Measurements from ENCODE around the gene OSTN. TPM values are rescaled to one million over a fixed set of nuclear protein-coding genes. Genes with fewer than 3 reads are reported as not detected.
"Not testable (repeated sequence)": the region's sequence is repeated elsewhere in the genome, so short reads cannot be mapped to it uniquely, and the experiment has no call there.

Gene OSTN, protein sequence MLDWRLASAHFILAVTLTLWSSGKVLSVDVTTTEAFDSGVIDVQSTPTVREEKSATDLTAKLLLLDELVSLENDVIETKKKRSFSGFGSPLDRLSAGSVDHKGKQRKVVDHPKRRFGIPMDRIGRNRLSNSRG
- total RNA-seq, result not detected in 2 replicates

DNA sequence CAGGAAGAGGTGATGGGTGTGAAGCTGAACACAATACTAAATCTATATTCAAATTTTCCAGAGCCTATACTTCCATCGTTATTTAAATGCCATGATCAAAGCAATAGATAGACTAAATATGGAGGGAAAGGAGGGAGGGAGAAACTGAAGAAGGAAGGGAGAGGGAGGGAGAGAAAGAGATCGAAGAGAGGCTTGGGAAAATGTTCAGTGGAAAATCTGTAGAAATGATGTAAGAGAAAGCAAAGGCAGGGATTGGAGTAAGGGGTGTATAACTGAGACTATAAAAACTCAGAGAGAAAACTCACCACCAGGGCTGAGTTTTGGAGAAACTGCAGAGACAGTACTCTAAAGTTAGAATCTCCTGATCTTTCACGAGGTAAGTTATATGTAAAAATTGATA, at the start of gene OSTN:
TSS of gene OSTN (plus strand) at position 310 of the 400 bp plus-strand sequence. CDS start 13,292 bp downstream, outside the sequence.
- DNase-seq (ENCODE audit: low read depth in 2 of 2), result no peak

DNA sequence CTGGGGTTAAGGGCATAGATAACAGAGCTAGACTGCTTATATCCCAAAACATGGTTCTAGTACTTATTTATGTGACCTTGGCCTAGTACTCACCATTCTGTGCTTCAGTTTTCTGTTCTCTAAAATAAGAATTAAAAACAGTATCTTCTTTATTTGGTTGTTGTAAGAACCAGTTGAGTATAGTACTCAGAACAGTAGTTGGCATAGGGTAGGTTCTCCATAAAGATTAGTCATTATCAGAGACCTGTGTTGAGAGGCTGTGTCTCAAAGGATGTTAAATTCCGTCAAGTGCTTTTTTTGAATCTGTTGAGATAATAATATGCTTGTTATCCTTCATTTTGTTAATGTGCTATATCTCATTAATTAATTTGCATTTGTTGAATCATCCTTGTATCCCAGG, 47.4 kb upstream of the OSTN start:
- no peak for DNase-seq (ENCODE audit: low read depth in 2 of 2)

DNA sequence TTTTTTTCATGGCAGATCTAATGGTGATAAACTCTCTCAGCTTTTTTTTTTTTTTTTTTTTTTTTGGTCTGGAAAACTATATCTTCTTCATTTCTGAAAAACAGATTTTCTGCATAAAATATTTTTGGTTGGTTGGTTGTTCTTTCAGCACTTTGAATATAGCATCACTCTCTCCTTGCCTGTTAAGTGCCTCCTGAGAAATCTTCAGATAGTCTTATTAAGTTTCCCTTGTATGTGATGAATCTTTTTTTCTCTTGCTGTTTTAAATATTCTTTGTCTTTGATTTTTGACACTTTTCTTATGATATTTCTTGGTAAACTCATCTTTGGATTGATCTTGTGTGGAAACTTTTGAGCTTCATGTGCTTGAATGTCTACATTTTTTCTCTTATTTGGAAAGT, 44.2 kb upstream of the OSTN start:
- DNase-seq (ENCODE audit: low read depth in 2 of 2), result no peak

DNA sequence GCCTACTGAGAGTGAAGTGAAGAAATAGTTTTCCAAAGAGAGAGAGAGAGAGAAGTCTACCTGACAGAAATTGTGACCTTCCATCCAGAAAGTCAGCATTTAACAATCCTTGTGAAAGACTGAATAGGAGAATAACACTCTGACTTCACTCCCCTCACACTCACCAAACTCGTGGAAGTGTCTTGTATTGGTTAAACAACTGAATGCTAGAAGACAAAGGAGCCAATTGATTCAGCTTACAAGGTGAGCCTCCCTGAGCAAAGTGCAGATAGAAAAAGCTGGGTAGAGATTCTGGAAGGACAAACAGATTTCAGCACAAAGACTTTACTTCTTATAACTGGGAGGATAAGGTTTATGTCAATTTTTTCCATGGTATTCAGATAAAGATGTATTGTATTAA, 40.8 kb upstream of the OSTN start:
- DNase-seq (ENCODE audit: low read depth in 2 of 2), result no peak

- no peak for DNase-seq (ENCODE audit: low read depth in 2 of 2)
Observed at GRCh38 chr3:191158815-191159214, 40.2 kb upstream of the OSTN start.

DNA sequence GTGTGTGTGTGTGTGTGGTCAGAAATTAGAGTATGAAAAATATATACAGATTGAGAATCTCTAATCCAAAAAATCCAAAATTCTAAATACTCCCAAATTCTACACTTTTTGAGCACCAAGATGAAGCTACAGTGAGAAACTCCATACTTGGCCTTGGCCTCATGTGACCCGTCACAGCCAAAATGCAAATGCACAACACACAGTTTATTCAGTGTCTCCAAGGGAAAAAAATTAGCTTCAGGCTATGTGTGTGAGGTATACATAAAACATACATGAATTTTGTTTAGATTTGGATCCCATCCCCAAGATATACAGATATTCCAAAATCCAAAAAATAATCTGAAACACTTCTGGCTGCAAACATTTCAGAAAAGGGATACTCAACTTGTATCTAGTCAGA, 33.2 kb upstream of the OSTN start:
- DNase-seq (ENCODE audit: low read depth in 2 of 2), result no peak

GRCh38 chr3:191166368-191166767, 32.7 kb upstream of the OSTN start:
- DNase-seq (ENCODE audit: low read depth in 2 of 2), result no peak

DNA sequence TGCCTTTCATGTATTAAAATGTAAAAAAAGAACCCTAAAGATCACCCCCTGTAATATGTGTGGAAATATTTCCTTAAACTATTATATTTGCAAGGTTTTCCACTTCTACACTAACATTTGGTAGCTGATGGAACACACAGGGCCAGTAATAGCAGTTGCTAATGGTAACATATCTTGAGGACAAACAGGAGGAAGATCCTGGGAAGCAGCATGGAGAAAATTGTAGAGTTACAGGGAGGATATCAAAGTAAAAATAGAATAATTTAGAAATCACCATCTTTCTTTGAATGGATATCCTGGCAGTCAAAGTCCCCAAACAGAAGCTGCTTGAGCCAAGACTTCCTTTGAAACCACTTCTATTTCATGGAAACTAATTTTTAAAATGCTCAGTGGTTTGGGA, 29.5 kb upstream of the OSTN start:
- no peak for DNase-seq (ENCODE audit: low read depth in 2 of 2)

- no peak for DNase-seq (ENCODE audit: low read depth in 2 of 2)
Observed at GRCh38 chr3:191170097-191170496, 28.9 kb upstream of the OSTN start.

DNA sequence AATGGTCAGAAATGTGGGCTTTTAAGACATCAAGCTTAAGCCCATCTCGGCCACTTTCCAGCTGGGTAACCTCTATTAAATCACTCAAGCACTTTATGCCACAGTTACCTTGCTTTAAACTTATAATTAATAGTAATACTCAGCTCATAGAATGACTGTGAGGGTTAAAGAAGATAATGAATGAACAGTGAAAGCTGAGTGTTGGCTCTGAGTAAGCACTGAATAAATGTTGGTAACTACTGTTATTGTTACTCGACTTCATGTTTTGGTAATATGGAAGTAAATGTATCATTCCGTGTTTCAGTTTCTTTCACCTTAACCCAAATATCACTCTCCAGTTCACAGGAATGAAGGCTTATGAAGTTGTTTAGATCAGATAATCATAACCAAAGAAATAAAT, 23.9 kb upstream of the OSTN start:
- DNase-seq (ENCODE audit: low read depth in 2 of 2), result no peak

GRCh38 chr3:191176038-191176785, 22.8 kb upstream of the OSTN start:
- no peak for DNase-seq (ENCODE audit: low read depth in 2 of 2)

GRCh38 chr3:191185382-191185781, 13.7 kb upstream of the OSTN start:
- DNase-seq (ENCODE audit: low read depth in 2 of 2), result not testable (repeated sequence)

- DNase-seq (ENCODE audit: low read depth in 2 of 2), result not testable (repeated sequence)
Observed at GRCh38 chr3:191188246-191188645, 10.8 kb upstream of the OSTN start.

DNA sequence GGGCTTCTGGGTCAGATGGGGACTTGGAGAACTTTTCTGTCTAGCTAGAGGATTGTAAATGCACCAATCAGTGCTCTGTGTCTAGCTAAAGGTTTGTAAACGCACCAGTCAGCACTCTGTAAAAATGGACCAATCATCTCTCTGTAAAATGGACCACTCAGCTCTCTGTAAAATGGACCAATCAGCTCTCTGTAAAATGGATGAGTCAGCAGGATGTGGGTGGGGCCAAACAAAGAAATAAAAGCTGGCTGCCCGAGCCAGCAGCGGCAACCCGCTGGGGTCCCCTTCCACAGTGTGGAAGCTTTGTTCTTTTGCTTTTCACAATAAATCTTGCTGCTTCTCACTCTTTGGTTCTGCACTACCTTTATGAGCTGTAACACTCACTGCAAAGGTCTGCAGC, 6.8 kb upstream of the OSTN start:
- DNase-seq (ENCODE audit: low read depth in 2 of 2), result not testable (repeated sequence)

- DNase-seq (ENCODE audit: low read depth in 2 of 2), result no peak
Observed at GRCh38 chr3:191192941-191193340, 6.1 kb upstream of the OSTN start.

DNA sequence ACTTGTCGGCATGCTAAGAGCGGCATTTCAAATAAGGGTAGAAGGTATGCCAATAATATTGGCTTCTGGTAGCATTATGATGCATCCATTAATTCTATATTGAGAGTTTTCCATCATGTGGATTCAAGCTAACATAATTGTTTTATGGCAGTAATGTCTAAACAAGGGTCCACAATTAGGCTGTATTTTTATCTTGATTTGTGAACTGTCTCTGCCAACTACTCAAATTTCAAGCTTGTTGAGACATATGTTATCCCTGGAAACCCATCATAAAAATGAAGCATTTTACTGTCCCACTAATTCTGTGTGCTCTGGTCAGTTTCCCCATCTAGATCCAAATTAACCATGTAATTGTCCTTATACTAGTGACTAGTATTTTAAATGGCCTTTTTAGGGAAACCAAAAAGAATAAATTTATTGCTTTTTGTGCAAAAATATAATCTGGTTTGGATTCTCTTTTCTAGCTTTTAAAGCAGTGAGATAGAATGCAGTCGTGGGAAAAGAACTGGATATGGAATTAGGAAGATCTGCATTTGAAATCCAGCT, 1.2 kb upstream of the OSTN start:
- no peak for DNase-seq (ENCODE audit: low read depth in 2 of 2)

DNA sequence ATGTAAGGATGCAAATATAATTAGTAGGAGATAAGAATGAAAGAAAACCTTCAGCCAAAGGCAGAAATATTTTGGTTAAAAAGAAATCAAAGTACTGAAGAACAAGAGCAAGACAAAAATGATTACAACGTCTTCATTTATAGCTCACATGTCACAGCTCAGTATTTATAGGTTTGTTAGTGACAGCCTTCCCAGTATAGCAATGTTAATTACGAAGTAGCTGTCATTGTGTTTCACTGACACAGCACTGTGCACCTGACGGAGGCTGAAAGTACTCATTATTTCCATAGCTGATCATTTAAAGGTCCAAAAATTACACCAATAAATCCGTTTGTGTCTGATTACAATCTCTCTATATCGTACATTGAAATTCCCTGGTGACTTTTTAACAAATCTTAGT, 561 bp upstream of the OSTN start:
- no peak for DNase-seq (ENCODE audit: low read depth in 2 of 2)

- no peak for DNase-seq (ENCODE audit: low read depth in 2 of 2)
Observed at GRCh38 chr3:191210032-191210431, 11.0 kb downstream of the OSTN start.

- no peak for DNase-seq (ENCODE audit: low read depth in 2 of 2)
Observed at GRCh38 chr3:191216510-191216909, 17.5 kb downstream of the OSTN start.

DNA sequence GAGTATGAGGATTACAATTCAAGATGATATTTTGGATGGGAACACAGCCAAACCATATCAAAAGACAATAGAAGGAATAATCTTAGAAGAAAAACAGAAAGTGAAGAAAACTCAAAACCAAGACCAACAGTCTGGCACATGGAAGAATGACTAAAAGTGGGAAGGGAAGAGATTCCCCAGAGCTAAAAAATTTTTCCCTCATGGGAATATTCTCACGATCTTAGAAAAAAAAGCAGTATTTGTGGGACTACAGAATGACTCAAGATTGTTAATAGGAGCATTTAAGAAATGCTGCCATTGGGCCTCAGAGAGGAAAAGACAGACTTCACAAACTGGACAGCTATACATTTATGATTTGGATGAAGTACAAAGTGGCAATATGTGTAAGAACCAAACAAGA, 18.3 kb downstream of the OSTN start:
- DNase-seq (ENCODE audit: low read depth in 2 of 2), result no peak

GRCh38 chr3:191220908-191221307, 21.9 kb downstream of the OSTN start:
- DNase-seq (ENCODE audit: low read depth in 2 of 2), result no peak

DNA sequence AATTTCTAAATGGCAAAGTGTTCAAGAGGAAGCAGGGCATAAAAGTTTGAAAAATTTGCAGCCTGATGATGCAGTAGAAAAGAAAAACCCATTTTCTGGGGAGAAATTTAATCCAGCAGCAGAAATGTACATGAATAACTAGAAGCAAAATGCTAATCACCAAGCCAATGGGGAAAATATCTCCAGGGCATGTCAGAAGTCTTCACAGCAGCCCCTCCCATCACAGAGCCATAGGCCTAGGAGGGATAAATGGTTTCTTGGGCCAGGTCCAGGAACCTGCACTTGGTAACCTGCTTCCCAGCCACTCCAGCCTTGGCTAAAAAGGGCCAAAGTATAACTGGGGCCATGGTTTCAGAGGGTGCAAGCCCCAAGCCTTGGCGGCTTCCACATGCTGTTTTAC, 22.6 kb downstream of the OSTN start:
- no peak for DNase-seq (ENCODE audit: low read depth in 2 of 2)

DNA sequence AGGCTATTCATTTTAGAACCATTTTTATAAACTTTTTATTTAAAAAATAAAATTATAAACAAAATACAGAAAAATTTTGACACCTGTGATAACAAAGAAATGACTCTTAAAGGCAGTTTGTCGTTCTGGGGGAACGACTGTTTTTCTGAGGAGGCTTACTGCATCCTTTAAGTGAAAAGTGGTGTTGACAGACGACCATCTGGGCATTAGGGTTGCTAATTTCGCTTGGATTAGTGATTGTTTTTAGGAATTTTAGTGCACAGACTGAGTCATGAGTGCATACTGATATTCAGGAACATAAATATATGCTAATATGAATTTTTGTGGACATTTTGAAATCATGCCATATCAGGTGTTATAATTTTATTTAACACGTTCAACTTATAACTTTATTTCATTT, 28.5 kb downstream of the OSTN start:
- no peak for DNase-seq (ENCODE audit: low read depth in 2 of 2)

Data from lung microvascular endothelial cell (primary cell).